Activated T-cell treated with anti-CD3 and anti-CD28 coated beads, Interleukin-2, amount 50 U/mL, for 4 hours (primary cell): ENCODE results near the gene CDC42EP5. TPM values are rescaled to one million over a fixed set of nuclear protein-coding genes. Genes with fewer than 3 reads are reported as not detected.
"Not testable (repeated sequence)": the region's sequence is repeated elsewhere in the genome, so short reads cannot be mapped to it uniquely, and the experiment has no call there.

Experiments
- ATAC-seq, 2 donors: fragments of 200-7000 bp; cut with Tn5 transposase; one replicate each; pipeline ENCODE4 v1.10.0; 2021
- DNase-seq: peaks from one replicate; pipeline ENCODE4 v3.0.0-alpha.2; 2020
- H3K27me3 Mint-ChIP-seq: one replicate; pipeline ENCODE4 v1.8.0; 2021; ENCODE audit warnings: low read depth, mixed read lengths
- H3K36me3 Mint-ChIP-seq: one replicate; pipeline ENCODE4 v1.8.0; 2022; ENCODE audit warnings: mixed read lengths; ENCODE audit not compliant: insufficient read depth
- H3K4me1 Mint-ChIP-seq: one replicate; pipeline ENCODE4 v1.8.0; 2021; ENCODE audit warnings: low read depth, mixed read lengths
- H3K4me3 Mint-ChIP-seq: one replicate; pipeline ENCODE4 v1.8.0; 2021; ENCODE audit warnings: mild to moderate bottlenecking, moderate library complexity, mixed read lengths
- H3K9me3 Mint-ChIP-seq: one replicate; pipeline ENCODE4 v1.8.0; 2021; ENCODE audit warnings: mixed read lengths
- total RNA-seq, 3 donors: library from RNA; stranded (reverse); gene quantifications; one replicate each; pipeline ENCODE4 v1.2.1, GENCODE V29; 2021

Gene CDC42EP5
- total RNA-seq, result under 1 TPM in 1 of 3 donors, not detected in 2; 0.30 TPM

DNA sequence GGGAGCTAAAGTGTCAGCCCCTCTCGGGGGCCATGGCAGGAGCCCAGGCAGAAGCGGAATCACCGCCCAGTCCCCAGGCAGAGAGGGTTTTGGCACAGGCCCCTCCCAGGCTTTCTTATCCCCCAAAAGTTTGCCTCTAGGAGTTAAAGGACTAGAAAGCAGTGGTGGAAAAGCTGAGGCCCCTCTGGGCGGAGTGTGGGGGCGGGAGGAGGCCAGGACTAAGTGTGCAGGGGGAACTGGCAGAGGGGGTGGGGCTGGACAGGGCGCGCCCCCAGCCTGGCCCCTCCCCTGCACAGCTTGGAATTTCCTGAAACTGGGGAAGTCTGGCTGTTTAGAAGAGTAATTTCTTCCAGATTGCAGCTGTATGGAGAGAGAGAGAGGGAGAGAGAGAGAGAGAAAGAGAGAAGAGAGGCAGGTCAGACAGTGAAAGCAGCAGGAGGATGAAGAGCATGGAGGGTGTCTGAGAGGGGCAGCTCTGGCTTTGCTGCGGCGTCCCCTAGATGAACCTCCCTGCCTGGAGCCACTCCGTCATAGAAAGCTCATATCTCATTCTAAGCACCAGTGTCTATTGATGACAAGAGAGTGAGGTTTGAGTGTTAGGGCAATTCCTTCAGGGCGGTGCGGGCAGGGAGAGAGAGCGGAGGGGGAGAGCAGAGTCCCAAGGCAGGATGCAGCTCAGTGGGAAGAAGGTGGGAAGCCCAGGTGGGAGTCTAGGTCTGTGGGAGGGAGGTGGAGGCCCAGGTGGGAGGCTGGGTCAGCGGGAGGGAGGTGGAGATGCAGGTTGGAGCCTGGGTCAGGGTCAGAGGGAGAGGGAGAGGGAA is at the start of gene CDC42EP5:
Gene CDC42EP5 (minus strand): TSS at position 226 of the 821 bp plus-strand sequence. CDS start 7,749 bp downstream, outside the sequence.
- Mint-ChIP-seq H3K36me3 (no peaks in the 10 kb centered on the region), H3K4me1 (peaks cover 11% of the 10 kb centered on the region), H3K4me3 (no peak within 1 kb of the TSS), H3K27me3 (peaks cover 49% of the 10 kb centered on the region), H3K9me3 (no peaks in the 10 kb centered on the region)
- DNase-seq (no peak), ATAC-seq (peak; percentile 25 to 44)

GRCh38 chr19:54521860-54522513 is 48.9 kb upstream of the CDC42EP5 start:
- Mint-ChIP-seq H3K36me3 (no peaks in the 10 kb centered on the region), H3K4me3 (no peak overlapping the region), H3K9me3 (peaks cover 5% of the 10 kb centered on the region), H3K27me3 (peaks cover 37% of the 10 kb centered on the region), H3K4me1 (peaks cover 42% of the 10 kb centered on the region)
- DNase-seq (no peak), ATAC-seq (no peak)

DNA sequence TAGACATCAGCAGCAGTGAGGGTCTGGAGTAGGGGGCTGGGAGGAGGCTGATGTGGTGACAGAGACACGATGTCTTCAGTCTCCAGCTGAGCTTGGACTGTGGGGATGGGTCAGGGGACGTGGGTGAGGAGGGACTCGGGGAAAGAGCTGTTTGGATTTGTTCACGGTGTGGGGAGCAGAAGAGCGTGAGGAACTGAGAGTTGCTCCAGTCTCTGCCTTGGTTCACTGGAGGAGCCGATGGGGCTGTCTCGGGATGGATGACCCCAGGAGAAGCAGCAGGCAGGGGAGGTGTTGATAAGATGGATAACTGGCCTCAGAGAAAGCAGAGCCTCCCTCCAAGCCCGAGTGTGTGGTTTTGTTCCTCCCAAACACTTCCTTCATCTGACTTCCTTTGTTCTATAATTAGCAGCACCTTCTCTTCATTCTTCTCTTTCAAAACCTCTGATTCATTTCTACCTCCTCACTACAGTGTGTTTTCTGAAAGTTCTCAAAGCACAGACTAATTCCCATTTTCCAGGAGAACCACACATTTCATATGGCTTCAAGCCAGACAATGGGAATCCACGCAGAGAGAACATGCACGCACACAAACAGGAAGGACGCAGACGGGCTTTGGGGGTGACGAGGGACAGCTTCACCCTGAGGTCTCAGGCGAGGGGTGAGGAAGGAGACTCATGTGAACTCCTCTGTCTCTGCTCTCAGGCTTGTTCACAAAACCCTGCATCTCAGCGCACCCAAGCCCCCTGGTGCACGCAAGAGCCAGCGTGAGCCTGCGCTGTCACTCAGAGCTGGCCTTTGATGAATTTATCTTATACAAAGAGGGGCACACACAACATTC is 48.1 kb upstream of the CDC42EP5 start:
- ATAC-seq (peak; percentile 32), DNase-seq (no peak)
- Mint-ChIP-seq H3K27me3 (peaks cover 33% of the 10 kb centered on the region), H3K36me3 (no peaks in the 10 kb centered on the region), H3K4me1 (peaks cover 42% of the 10 kb centered on the region), H3K4me3 (peak overlapping the region; percentile 37), H3K9me3 (peaks cover 5% of the 10 kb centered on the region)

- H3K36me3 Mint-ChIP-seq, result no peaks in the 10 kb centered on the region
- no peak overlapping the region for H3K4me3 Mint-ChIP-seq
- DNase-seq (no peak), ATAC-seq (peak; percentile 65 to 77)
- H3K27me3 Mint-ChIP-seq, result peaks cover 34% of the 10 kb centered on the region
- peaks cover 42% of the 10 kb centered on the region for H3K4me1 Mint-ChIP-seq
- peaks cover 5% of the 10 kb centered on the region for H3K9me3 Mint-ChIP-seq
Measured at GRCh38 chr19:54518844-54519243, 45.7 kb upstream of the CDC42EP5 start.

DNA sequence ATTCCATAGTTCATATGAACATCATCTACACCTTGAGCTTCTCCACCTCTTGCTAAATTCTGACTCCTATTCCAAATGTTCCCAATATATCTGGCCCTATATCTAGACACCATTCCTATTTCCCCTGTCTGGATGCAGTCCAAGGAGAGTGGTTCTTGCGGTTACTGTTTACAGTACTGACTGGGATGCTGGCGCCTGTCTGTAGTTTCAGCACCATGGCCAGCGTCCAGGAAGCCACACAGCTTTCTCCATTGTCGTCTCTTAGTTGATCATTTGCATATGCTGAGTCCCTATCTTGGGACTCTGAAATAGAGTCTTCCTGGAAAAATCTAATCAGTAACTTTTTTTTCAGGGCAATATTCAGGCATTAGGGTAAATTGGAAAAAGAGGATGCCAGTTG is 44.4 kb upstream of the CDC42EP5 start:
- Mint-ChIP-seq H3K4me1 (peaks cover 32% of the 10 kb centered on the region), H3K36me3 (no peaks in the 10 kb centered on the region), H3K4me3 (no peak overlapping the region), H3K27me3 (peaks cover 36% of the 10 kb centered on the region), H3K9me3 (peaks cover 5% of the 10 kb centered on the region)
- peak; percentile 21 for DNase-seq
- ATAC-seq, result peak in 1 of 2 donors; percentile 44

DNA sequence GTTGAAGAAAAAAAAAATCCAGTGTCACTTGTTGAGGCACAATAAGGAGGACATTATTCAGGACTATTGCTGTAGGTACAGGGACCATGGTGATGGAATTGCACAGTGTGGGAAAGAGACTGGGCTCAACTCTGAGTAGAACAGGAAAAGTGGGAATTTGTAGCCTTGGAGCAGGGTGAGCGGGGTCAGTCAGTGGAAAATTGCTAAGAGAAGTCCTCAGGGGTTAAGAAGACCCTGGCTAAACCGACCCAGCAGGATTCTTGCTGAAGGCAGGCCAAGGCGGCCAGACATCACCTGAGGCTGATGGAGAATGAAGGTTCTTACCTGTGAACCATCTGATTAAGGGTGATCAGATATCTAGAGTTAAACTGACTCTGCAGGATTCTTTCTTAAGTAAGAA is 42.1 kb upstream of the CDC42EP5 start:
- Mint-ChIP-seq H3K4me3 (no peak overlapping the region), H3K36me3 (no peaks in the 10 kb centered on the region), H3K27me3 (peaks cover 27% of the 10 kb centered on the region), H3K4me1 (peaks cover 12% of the 10 kb centered on the region), H3K9me3 (peaks cover 5% of the 10 kb centered on the region)
- no peak for ATAC-seq
- no peak for DNase-seq

GRCh38 chr19:54509200-54509940 is 36.3 kb upstream of the CDC42EP5 start:
- ATAC-seq, result peak; percentile 60 to 61
- DNase-seq, H3K36me3 Mint-ChIP-seq, H3K4me3 Mint-ChIP-seq, H3K9me3 Mint-ChIP-seq: not testable (repeated sequence)
- Mint-ChIP-seq H3K4me1 (peaks cover 18% of the 10 kb centered on the region), H3K27me3 (peaks cover 22% of the 10 kb centered on the region)

DNA sequence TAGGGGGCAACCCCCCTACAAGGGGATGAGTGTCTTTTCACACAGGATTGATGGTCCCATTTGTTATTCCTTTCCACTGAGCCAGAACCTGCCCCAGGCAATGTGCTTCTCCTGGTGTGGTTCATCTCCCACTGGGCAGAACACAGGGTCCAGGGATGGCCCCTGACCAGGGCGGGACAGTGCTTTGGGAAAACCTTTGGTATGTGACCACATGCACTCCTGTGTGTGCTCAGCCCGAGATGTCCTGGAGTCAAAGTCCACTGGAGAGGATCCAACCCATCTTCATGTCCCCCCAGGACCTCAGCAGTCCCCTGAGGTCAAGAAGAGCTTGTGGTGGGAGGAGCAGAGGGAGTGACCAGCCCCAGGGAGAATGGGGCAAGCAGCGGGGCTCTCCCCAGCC is 35.4 kb upstream of the CDC42EP5 start:
- not testable (repeated sequence) for H3K4me3 Mint-ChIP-seq, DNase-seq

DNA sequence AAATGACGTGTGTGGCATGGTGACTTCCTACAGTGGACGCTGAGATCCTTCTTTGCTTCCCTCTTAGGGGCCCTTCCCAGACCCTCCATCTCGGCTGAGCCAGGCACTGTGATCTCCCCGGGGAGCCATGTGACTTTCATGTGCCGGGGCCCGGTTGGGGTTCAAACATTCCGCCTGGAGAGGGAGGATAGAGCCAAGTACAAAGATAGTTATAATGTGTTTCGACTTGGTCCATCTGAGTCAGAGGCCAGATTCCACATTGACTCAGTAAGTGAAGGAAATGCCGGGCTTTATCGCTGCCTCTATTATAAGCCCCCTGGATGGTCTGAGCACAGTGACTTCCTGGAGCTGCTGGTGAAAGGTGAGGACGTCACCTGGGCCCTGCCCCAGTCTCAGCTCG is 34.7 kb upstream of the CDC42EP5 start:
- no peaks in the 10 kb centered on the region for H3K36me3 Mint-ChIP-seq
- DNase-seq, result no peak
- H3K27me3 Mint-ChIP-seq, result peaks cover 24% of the 10 kb centered on the region
- H3K9me3 Mint-ChIP-seq, result no peaks in the 10 kb centered on the region
- no peak for ATAC-seq
- no peak overlapping the region for H3K4me3 Mint-ChIP-seq
- peaks cover 18% of the 10 kb centered on the region for H3K4me1 Mint-ChIP-seq

More for the DNA sequence above, 35.4 kb upstream of the CDC42EP5 start:
- Mint-ChIP-seq H3K27me3 (peaks cover 21% of the 10 kb centered on the region), H3K4me1 (peaks cover 18% of the 10 kb centered on the region)
- ATAC-seq, H3K9me3 Mint-ChIP-seq, H3K36me3 Mint-ChIP-seq: not testable (repeated sequence)

- not testable (repeated sequence) for DNase-seq, H3K9me3 Mint-ChIP-seq
- peak; percentile 55 to 56 for ATAC-seq
Measured at GRCh38 chr19:54507038-54507717, 34.1 kb upstream of the CDC42EP5 start.

GRCh38 chr19:54506079-54506478 is 33.0 kb upstream of the CDC42EP5 start:
- H3K4me3 Mint-ChIP-seq, result peak overlapping the region; percentile 17
- peaks cover 28% of the 10 kb centered on the region for H3K27me3 Mint-ChIP-seq
- no peaks in the 10 kb centered on the region for H3K36me3 Mint-ChIP-seq
- ATAC-seq (no peak), DNase-seq (no peak)
- H3K9me3 Mint-ChIP-seq, result no peaks in the 10 kb centered on the region
- peaks cover 18% of the 10 kb centered on the region for H3K4me1 Mint-ChIP-seq

More at GRCh38 chr19:54507038-54507717, 34.1 kb upstream of the CDC42EP5 start:
- Mint-ChIP-seq H3K4me1 (peaks cover 18% of the 10 kb centered on the region), H3K27me3 (peaks cover 25% of the 10 kb centered on the region)
- not testable (repeated sequence) for H3K4me3 Mint-ChIP-seq, H3K36me3 Mint-ChIP-seq

DNA sequence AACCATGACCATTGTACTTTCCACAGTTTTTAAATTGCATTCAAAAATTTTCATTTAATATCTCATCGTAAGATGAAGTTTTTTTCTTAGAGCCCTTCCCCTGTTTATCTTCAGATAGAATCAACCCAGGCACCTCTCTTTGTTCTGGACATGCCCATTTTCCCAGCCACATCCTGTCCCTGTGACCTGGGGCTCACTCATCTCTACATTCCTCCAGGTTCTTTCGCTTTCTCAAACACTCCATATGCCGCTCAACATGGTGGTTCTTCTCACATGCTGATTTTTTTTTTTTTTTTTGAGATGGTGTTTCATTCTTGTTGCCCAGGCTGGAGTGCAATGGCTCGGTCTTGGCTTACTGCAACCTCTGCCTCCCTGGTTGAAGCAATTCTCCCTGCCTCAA is 32.4 kb upstream of the CDC42EP5 start:
- not testable (repeated sequence) for H3K4me3 Mint-ChIP-seq, H3K36me3 Mint-ChIP-seq, ATAC-seq, DNase-seq, H3K9me3 Mint-ChIP-seq
- Mint-ChIP-seq H3K4me1 (peaks cover 18% of the 10 kb centered on the region), H3K27me3 (peaks cover 28% of the 10 kb centered on the region)

DNA sequence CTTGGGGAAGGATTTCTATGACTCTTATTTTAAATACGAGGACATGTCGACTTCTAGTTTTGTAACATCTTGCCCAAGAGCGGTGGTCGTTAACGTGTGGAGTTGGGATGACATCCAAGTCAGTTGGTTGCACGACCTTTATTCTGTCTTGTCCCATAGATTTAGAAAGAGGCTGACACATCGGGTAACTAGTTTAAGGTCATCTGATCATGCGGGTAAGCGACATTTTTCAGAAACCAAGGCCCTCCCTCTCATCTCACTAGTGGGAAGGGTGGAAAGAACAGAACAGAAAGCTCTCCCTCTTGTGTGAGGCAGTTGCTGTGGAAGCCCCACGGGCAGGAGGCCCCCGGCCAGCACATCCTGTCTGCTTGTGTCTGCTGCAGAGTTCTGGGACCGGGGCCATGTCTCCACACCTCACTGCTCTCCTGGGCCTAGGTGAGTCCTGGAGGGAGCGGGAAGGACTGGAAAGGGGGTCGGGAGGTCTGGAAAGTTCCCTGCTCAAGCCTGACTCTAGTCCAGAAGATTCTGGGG is 29.5 kb upstream of the CDC42EP5 start, which contains the start of gene LAIR2:
Gene LAIR2 (plus strand): TSS at position 314 of the 531 bp plus-strand sequence. CDS start 88 bp downstream, at position 402.
- Mint-ChIP-seq H3K27me3 (peaks cover 34% of the 10 kb centered on the region), H3K9me3 (no peaks in the 10 kb centered on the region), H3K4me3 (no peak within 1 kb of the TSS), H3K4me1 (peaks cover 21% of the 10 kb centered on the region), H3K36me3 (no peaks in the 10 kb centered on the region)
- no peak for ATAC-seq
- no peak for DNase-seq
